Keratinocyte (primary cell): ENCODE results near the gene TSACC. TPM values are rescaled to one million over a fixed set of nuclear protein-coding genes. Genes with fewer than 3 reads are reported as not detected.

ENCODE experiments used
- DNase-seq: peaks from one replicate; pipeline ENCODE4 v3.0.0-alpha.2; 2011; ENCODE audit warnings: low read depth, missing footprints, low spot score
- FAIRE-seq: peaks from 2 replicates; lab custom pipeline; 2011; peaks lifted over from hg19 to GRCh38; lab: Jason Lieb, UNC
- H2AFZ ChIP-seq: 2 replicates; pipeline ENCODE4 v1.6.0; 2012; ENCODE audit warnings: low read length, control low read depth, inconsistent platforms; ENCODE audit not compliant: control insufficient read depth
- H3K27ac ChIP-seq: 2 replicates; pipeline ENCODE4 v1.5.1; 2011; ENCODE audit warnings: low read length; ENCODE audit not compliant: control insufficient read depth, insufficient read depth
- H3K27me3 ChIP-seq: 3 replicates; pipeline ENCODE4 v1.6.0; 2011; ENCODE audit warnings: low read length; ENCODE audit not compliant: control insufficient read depth, insufficient read depth; ENCODE audit errors: extremely low read depth
- H3K36me3 ChIP-seq, 2 experiments: 2 replicates in 1 of 2; 3 replicates in 1 of 2; pipeline ENCODE4 v1.5.1; 2011; ENCODE audit warnings: low read length in 2 of 2, mild to moderate bottlenecking in 1 of 2; ENCODE audit not compliant: control insufficient read depth in 2 of 2, insufficient read depth in 2 of 2; ENCODE audit errors: extremely low read depth in 1 of 2
- H3K4me1 ChIP-seq: 3 replicates; pipeline ENCODE4 v1.5.1; 2011; ENCODE audit warnings: low read length; ENCODE audit not compliant: control insufficient read depth, insufficient read depth; ENCODE audit errors: extremely low read depth
- H3K4me2 ChIP-seq: 3 replicates; pipeline ENCODE4 v1.6.0; 2011; ENCODE audit warnings: low read depth, low read length; ENCODE audit not compliant: control insufficient read depth, insufficient read depth; ENCODE audit errors: extremely low read depth
- H3K4me3 ChIP-seq, 3 experiments: fragments of 200-600 bp in 1 of 3; sonication (generic) in 1 of 3; 2 replicates in 2 of 3; 3 replicates in 1 of 3; pipeline ENCODE4 v1.5.1; 2011 to 2016; ENCODE audit warnings: low read length in 3 of 3, mild to moderate bottlenecking in 3 of 3, control low read depth in 2 of 3, inconsistent platforms in 1 of 3, low read depth in 1 of 3, mixed read lengths in 1 of 3, mixed run types in 1 of 3, moderate library complexity in 1 of 3; ENCODE audit not compliant: control insufficient read depth in 2 of 3, insufficient read depth in 2 of 3; ENCODE audit errors: extremely low read depth in 1 of 3
- H3K79me2 ChIP-seq: 2 replicates; pipeline ENCODE4 v1.6.0; 2012; ENCODE audit warnings: low read length; ENCODE audit not compliant: control insufficient read depth, insufficient read depth
- H3K9ac ChIP-seq: 3 replicates; pipeline ENCODE4 v1.6.0; 2011; ENCODE audit warnings: low read length; ENCODE audit not compliant: control insufficient read depth, insufficient read depth; ENCODE audit errors: extremely low read depth
- H3K9me1 ChIP-seq: 3 replicates; pipeline ENCODE4 v1.6.0; 2011; ENCODE audit warnings: low read length; ENCODE audit not compliant: control insufficient read depth, insufficient read depth; ENCODE audit errors: extremely low read depth
- H3K9me3 ChIP-seq: 2 replicates; pipeline ENCODE4 v1.5.1; 2012; ENCODE audit warnings: low read depth, low read length; ENCODE audit not compliant: control insufficient read depth
- H4K20me1 ChIP-seq: 3 replicates; pipeline ENCODE4 v1.6.0; 2011; ENCODE audit warnings: low read length; ENCODE audit not compliant: control insufficient read depth, insufficient read depth; ENCODE audit errors: extremely low read depth
- EZH2 ChIP-seq: IDR thresholded peaks from one replicate; pipeline ENCODE4 v1.6.1; 2012; ENCODE audit warnings: inconsistent platforms, mild to moderate bottlenecking, low read length, moderate library complexity
- dilution Hi-C: fragments of 300-500 bp; cut with MboI; formaldehyde crosslinking; loops from one replicate; pipeline ENCODE4 v1.7.0; 2020; ENCODE audit warnings: low sequenced_read_pairs; ENCODE audit not compliant: extremely low pct_ligation_motif_present
- polyA plus RNA-seq, 5 experiments: library from polyadenylated mRNA; depleted of rRNA in 3 of 5; stranded (reverse) in 3 of 5; stranded (forward) in 1 of 5; unstranded in 1 of 5; fragments of >200 nt; gene quantifications; 1 replicate in 1 of 5; 2 replicates in 3 of 5; 3 replicates in 1 of 5; pipeline versions ENCODE4 v1.2.1 to v1.2.3, GENCODE V29; 2011 to 2012; ENCODE audit warnings: missing spikeins in 2 of 5, low read depth in 1 of 5, low replicate concordance in 1 of 5
- TF ChIP-seq, protein P1 (sequence below), 3 experiments: IDR thresholded peaks in 1 of 3; conservative IDR thresholded peaks in 1 of 3; optimal IDR thresholded peaks in 1 of 3; 2 replicates in 2 of 3; 3 replicates in 1 of 3; pipeline versions ENCODE3 to v1.5.1; 2011; ENCODE audit warnings: low read length in 3 of 3, mild to moderate bottlenecking in 3 of 3, moderate library complexity in 2 of 3, control low read depth in 1 of 3, inconsistent platforms in 1 of 3; ENCODE audit not compliant: insufficient read depth in 2 of 3; ENCODE audit errors: extremely low read depth in 1 of 3

The TSACC gene
- polyA plus RNA-seq, 1 donor (not counting 4 experiments of a cell fraction or from before 2014, with no cell fraction given), result 2.5 TPM

DNA sequence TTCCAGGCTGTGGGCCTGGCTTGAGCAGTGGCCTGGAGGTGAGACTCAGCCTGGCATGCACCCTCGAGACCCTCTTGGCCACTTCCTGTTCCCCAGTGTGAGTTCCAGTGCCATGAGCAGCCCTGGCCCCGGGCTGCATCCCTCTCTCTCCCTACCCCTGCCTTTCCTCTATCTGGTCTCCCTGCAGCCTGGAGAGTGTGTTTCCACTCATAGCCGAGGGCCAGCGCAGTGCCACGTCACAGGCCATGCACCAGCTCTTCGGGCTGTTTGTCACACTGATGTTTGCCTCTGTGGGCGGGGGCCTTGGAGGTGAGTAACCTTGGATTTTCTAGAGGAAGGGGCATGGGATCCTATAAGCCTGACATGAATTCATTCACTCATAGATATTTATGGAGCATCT lies 44.2 kb downstream of the TSACC start:
- dilution Hi-C loops, result no loop called here
- Histone ChIP-seq H3K27me3 (peaks cover 4% of the 10 kb centered on the region), H3K9me1 (no peaks in the 10 kb centered on the region), H3K9ac (no peak overlapping the region), H3K27ac (no peak overlapping the region), H3K4me2 (no peak overlapping the region), H4K20me1 (no peaks in the 10 kb centered on the region), H3K4me1 (no peaks in the 10 kb centered on the region), H3K9me3 (no peaks in the 10 kb centered on the region), H3K36me3 (no peaks in the 10 kb centered on the region), H3K4me3 (no peak overlapping the region), H2AFZ (no peak overlapping the region), H3K79me2 (no peaks in the 10 kb centered on the region)
- DNase-seq (no peak), FAIRE-seq (no peak)
- TF ChIP-seq, protein P1, sequence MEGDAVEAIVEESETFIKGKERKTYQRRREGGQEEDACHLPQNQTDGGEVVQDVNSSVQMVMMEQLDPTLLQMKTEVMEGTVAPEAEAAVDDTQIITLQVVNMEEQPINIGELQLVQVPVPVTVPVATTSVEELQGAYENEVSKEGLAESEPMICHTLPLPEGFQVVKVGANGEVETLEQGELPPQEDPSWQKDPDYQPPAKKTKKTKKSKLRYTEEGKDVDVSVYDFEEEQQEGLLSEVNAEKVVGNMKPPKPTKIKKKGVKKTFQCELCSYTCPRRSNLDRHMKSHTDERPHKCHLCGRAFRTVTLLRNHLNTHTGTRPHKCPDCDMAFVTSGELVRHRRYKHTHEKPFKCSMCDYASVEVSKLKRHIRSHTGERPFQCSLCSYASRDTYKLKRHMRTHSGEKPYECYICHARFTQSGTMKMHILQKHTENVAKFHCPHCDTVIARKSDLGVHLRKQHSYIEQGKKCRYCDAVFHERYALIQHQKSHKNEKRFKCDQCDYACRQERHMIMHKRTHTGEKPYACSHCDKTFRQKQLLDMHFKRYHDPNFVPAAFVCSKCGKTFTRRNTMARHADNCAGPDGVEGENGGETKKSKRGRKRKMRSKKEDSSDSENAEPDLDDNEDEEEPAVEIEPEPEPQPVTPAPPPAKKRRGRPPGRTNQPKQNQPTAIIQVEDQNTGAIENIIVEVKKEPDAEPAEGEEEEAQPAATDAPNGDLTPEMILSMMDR (optimal IDR thresholded peaks at IDR 0.05 in 1 of 3, IDR thresholded peaks at IDR 0.05 in 1 of 3, conservative IDR thresholded peaks at IDR 0.05 in 1 of 3; ENCODE audit: extremely low read depth in 1 of 3, insufficient read depth in 2 of 3, low read length in 3 of 3), result no peak
- TF ChIP-seq EZH2, result no peak

DNA sequence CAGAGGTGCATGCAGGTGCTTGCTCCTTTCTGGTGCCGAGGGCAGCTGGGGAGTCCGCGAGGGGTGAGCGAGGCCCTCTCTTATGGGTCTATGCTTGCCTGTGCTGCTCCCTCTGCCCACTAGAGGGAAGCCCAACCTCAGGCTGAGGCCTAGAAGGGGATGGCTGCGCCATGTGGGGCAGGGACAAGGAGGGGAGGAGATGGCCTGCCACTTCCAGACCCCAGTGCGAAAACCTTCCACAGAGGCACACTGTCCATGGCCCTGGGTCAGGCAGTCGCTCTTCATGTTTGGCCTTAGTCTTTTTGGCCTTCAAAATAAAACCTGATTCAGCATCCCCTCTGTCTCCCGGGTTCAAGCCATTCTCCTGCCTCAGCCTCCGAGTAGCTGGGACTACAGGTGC lies 44.7 kb downstream of the TSACC start:
- DNase-seq (no peak), FAIRE-seq (no peak)
- Histone ChIP-seq H3K79me2 (no peaks in the 10 kb centered on the region), H3K9me3 (no peaks in the 10 kb centered on the region), H3K36me3 (no peaks in the 10 kb centered on the region), H4K20me1 (no peaks in the 10 kb centered on the region), H3K9ac (no peak overlapping the region), H2AFZ (no peak overlapping the region), H3K27me3 (peaks cover 9% of the 10 kb centered on the region), H3K4me1 (no peaks in the 10 kb centered on the region), H3K4me2 (no peak overlapping the region), H3K9me1 (no peaks in the 10 kb centered on the region), H3K4me3 (no peak overlapping the region), H3K27ac (no peak overlapping the region)
- dilution Hi-C loops, result no loop called here
- TF ChIP-seq, protein P1 (optimal IDR thresholded peaks at IDR 0.05 in 1 of 3, IDR thresholded peaks at IDR 0.05 in 1 of 3, conservative IDR thresholded peaks at IDR 0.05 in 1 of 3; ENCODE audit: extremely low read depth in 1 of 3, insufficient read depth in 2 of 3, low read length in 3 of 3), result peak; percentile 84 to 96 (median 95)
- no peak for TF ChIP-seq EZH2
